AG04449 (cell line): ENCODE data around the gene WNK1.

Source experiments
- CTCF ChIA-PET: fragments of 350-600 bp; formaldehyde crosslinking; extraction: SDS; loops from one replicate; lab custom pipeline; 2021; ENCODE audit warnings: antibody characterized with exemption; lab: Yijun Ruan, JAX
- POLR2A ChIA-PET: fragments of 400-600, 350-600 bp; formaldehyde crosslinking; extraction: SDS; loops from one replicate; lab custom pipeline; 2020; ENCODE audit warnings: antibody characterized with exemption, inconsistent platforms; lab: Yijun Ruan, JAX
- DNase-seq: peaks from one replicate; pipeline ENCODE4 v3.0.0-alpha.2; 2010; ENCODE audit warnings: low read depth, low spot score
- H3K4me3 ChIP-seq: 2 replicates; pipeline ENCODE4 v1.5.1; 2011; ENCODE audit warnings: low read depth, mild to moderate bottlenecking, control low read depth, low read length
- CTCF ChIP-seq: IDR thresholded peaks from one replicate; pipeline ENCODE4 v1.5.1; 2011; ENCODE audit warnings: mild to moderate bottlenecking, moderate library complexity, low read length, control low read depth, inconsistent platforms; ENCODE audit not compliant: insufficient read depth; ENCODE audit errors: missing control alignments

WNK1 gene

GRCh38 chr12:795305-795704 is 42.9 kb downstream of the WNK1 start:
- CTCF ChIA-PET, result interaction anchor here (1.1 to 16.1 kb wide), 3 partner anchors 16 to 44 kb away, joined by 4 to 130 read pairs (median 8); no protein-coding TSS in a partner anchor
- DNase-seq, result no peak
- no peak overlapping the region for H3K4me3 ChIP-seq
- TF ChIP-seq CTCF, result no peak
- POLR2A ChIA-PET, result interaction anchor here (0.9 kb wide), 1 partner anchor 16 kb away, joined by 3 read pairs; no protein-coding TSS in a partner anchor

- no peak for TF ChIP-seq CTCF
- H3K4me3 ChIP-seq, result no peak overlapping the region
- CTCF ChIA-PET, result interaction anchor here (16.1 kb wide), 1 partner anchor 15 kb away, joined by 130 read pairs; no protein-coding TSS in a partner anchor
- POLR2A ChIA-PET, result no interaction called here
- no peak for DNase-seq
Observed at GRCh38 chr12:800401-800800, 48.0 kb downstream of the WNK1 start.

GRCh38 chr12:802242-803120 is 50.1 kb downstream of the WNK1 start:
- ChIA-PET POLR2A (no interaction called here), CTCF (interaction anchor here (1.4 to 16.1 kb wide), 3 partner anchors 9 to 13 kb away, joined by 4 to 130 read pairs (median 8); no protein-coding TSS in a partner anchor)
- no peak for DNase-seq
- TF ChIP-seq CTCF, result no peak
- H3K4me3 ChIP-seq, result no peak overlapping the region

DNA sequence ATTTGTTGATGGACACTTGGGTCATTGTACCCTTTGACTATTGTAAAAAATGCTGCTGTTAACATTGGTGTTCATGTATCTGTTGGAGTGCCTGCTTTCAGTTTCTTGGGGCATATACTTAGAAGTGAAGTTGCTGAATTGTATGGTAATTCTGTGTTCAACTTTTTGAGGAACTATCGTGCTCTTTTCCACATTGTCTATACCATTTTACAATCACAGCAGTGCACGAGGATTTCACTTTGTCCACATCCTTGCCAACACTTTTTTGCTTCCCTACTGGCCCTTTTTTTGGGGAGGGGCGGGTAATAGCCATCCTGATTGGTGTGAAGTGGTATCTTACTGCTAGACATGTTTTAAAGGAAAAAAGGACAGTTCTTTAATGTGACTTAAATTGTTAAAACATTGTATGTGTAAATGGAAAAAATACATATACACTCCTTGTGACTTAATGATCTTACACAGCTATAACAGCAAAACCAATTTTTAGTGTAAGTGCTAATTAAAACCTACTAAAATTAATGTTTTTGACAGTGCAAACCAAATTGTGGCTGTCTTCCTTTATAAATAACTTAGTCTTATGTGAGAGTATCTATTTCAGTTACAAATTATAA is 52.7 kb downstream of the WNK1 start:
- CTCF ChIA-PET, result interaction anchor here (1.1 to 16.1 kb wide), 4 partner anchors 11 to 236 kb away, joined by 3 to 130 read pairs (median 4); no protein-coding TSS in a partner anchor
- POLR2A ChIA-PET, result no interaction called here
- TF ChIP-seq CTCF, result no peak
- DNase-seq, result no peak
- H3K4me3 ChIP-seq, result no peak overlapping the region

- CTCF ChIA-PET, result interaction anchor here (1.1 to 16.1 kb wide), 5 partner anchors 9 to 237 kb away, joined by 3 to 130 read pairs (median 6); partner anchors contain the start of gene WNK1
- POLR2A ChIA-PET, result no interaction called here
- DNase-seq, result no peak
Observed at GRCh38 chr12:806200-806791, 53.9 kb downstream of the WNK1 start.

More at GRCh38 chr12:806200-806791, 53.9 kb downstream of the WNK1 start:
- no peak overlapping the region for H3K4me3 ChIP-seq
- TF ChIP-seq CTCF, result no peak
